ENCODE results near the gene BICC1.

DNA sequence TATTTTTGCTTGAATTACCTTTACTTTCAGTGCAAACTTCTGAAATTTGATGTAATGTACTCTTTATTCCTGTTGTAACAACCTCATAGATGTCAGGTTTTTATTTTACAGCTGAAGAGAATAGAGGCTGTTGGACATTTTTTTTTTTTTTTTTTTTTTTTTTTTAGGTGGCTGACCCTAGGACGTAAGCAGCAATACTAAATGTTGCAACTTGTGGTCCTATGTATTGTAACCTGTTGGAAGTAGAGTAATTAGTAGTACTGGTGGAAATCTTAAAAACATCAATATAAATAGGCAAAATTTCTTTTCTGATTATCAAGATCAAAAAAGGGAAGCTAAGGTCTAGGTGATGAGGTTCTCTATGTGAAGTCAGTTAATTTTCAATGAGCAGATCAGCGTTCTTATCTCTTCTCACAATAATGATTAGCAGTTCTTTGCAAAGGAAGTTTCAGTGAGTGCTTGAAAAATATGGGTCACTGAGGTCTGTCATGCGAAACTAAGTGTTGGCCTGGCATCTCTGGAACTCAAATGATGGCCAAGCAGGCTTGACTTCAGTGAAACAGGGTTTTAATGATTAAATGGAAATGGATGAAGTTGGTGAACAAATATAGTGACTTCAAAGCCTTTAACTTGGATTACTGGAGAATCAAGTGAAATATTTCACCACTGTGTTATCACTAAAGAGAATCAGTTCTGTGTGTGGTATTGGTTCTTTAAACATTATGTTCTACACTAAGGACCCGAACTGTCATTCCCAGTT is 42.7 kb downstream of the BICC1 start:
- TF ChIP-seq POLR2A (IDR thresholded peaks at IDR 0.05) = no peak
- TF ChIP-seq, protein P1, sequence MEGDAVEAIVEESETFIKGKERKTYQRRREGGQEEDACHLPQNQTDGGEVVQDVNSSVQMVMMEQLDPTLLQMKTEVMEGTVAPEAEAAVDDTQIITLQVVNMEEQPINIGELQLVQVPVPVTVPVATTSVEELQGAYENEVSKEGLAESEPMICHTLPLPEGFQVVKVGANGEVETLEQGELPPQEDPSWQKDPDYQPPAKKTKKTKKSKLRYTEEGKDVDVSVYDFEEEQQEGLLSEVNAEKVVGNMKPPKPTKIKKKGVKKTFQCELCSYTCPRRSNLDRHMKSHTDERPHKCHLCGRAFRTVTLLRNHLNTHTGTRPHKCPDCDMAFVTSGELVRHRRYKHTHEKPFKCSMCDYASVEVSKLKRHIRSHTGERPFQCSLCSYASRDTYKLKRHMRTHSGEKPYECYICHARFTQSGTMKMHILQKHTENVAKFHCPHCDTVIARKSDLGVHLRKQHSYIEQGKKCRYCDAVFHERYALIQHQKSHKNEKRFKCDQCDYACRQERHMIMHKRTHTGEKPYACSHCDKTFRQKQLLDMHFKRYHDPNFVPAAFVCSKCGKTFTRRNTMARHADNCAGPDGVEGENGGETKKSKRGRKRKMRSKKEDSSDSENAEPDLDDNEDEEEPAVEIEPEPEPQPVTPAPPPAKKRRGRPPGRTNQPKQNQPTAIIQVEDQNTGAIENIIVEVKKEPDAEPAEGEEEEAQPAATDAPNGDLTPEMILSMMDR (IDR thresholded peaks at IDR 0.05 in 4 of 5, conservative IDR thresholded peaks at IDR 0.05 in 1 of 5) = no peak
